ENCODE data around the gene PRSS33. TPM values are rescaled to one million over a fixed set of nuclear protein-coding genes. Genes with fewer than 3 reads are reported as not detected.

Gene PRSS33
- polyA plus RNA-seq, 1 experiment, result not detected

DNA sequence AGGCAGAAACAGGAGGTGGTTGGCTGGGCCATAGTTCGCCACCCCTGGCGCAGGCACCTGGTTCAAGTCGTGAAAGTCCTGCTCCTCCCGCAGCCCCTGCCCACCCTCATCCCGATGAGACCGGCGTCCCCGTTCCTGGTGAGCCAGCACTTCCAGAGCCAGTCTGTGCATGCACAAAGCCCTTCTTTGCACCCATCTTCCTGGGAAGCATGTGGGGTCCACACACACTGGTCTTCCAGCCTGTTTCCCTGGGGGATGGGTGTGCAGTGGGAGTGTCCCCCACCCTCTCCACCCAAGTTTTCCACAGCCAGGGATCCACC is 41.1 kb upstream of the PRSS33 start:
- H3K4me3 ChIP-seq (ENCODE audit: low read depth, low read length), result no peak overlapping the region
- DNase-seq (ENCODE audit: low read depth, low spot score), result no peak
- H3K27me3 ChIP-seq (ENCODE audit: control insufficient read depth, insufficient read depth, low read length), result peaks cover 21% of the 10 kb centered on the region
- no peaks in the 10 kb centered on the region; the same call in 1 of the 2 replicates for H3K9me3 ChIP-seq (ENCODE audit: control insufficient read depth, insufficient read depth, low read length)
- TF ChIP-seq, protein P1, sequence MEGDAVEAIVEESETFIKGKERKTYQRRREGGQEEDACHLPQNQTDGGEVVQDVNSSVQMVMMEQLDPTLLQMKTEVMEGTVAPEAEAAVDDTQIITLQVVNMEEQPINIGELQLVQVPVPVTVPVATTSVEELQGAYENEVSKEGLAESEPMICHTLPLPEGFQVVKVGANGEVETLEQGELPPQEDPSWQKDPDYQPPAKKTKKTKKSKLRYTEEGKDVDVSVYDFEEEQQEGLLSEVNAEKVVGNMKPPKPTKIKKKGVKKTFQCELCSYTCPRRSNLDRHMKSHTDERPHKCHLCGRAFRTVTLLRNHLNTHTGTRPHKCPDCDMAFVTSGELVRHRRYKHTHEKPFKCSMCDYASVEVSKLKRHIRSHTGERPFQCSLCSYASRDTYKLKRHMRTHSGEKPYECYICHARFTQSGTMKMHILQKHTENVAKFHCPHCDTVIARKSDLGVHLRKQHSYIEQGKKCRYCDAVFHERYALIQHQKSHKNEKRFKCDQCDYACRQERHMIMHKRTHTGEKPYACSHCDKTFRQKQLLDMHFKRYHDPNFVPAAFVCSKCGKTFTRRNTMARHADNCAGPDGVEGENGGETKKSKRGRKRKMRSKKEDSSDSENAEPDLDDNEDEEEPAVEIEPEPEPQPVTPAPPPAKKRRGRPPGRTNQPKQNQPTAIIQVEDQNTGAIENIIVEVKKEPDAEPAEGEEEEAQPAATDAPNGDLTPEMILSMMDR (IDR thresholded peaks at IDR 0.05; ENCODE audit: low read depth, low read length), result no peak
- CTCF ChIA-PET, result no interaction called here
- POLR2A ChIA-PET, result no interaction called here
- H3K27ac ChIP-seq (ENCODE audit: low read depth, low read length), result no peak overlapping the region

DNA sequence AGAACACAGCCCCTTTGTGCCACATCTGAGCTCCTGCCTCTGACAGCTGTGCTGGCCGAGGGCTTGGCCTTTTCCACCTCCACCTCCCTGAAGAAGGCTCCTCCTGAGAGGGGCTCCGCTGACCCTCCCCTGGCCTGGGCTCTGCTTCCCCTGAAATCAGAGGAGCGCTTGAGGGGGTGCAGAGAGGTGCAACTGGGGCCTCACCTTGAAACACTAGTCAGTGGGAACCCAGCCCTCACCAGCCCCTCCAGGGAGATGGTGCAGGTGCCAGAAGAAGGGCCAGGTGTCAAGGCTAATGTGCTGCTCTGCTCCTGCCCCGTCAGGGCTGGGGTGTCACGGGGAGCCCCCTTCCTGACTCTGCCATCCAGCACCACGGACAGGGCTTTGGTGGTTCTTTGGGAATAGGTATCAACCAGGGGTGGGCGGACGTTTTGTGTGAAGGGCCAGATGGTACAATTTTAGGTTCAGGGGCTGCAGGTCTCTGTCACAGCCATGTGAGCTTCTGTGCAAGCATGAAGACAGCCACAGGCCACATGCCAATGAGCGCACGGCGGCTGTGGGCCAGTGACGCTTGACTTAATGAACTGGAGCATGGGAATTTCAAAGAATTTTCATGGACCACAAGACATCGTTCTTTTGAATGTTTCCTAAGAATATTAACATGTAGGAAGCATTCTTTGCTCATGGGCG is 40.6 kb upstream of the PRSS33 start:
- peaks cover 21% of the 10 kb centered on the region for H3K27me3 ChIP-seq (ENCODE audit: control insufficient read depth, insufficient read depth, low read length)
- TF ChIP-seq, protein P1 (IDR thresholded peaks at IDR 0.05; ENCODE audit: low read depth, low read length), result no peak
- H3K27ac ChIP-seq (ENCODE audit: low read depth, low read length), result no peak overlapping the region
- CTCF ChIA-PET, result no interaction called here
- no peak for DNase-seq (ENCODE audit: low read depth, low spot score)
- no peak overlapping the region for H3K4me3 ChIP-seq (ENCODE audit: low read depth, low read length)
- POLR2A ChIA-PET, result no interaction called here
- no peaks in the 10 kb centered on the region; the same call in 1 of the 2 replicates for H3K9me3 ChIP-seq (ENCODE audit: control insufficient read depth, insufficient read depth, low read length)

DNA sequence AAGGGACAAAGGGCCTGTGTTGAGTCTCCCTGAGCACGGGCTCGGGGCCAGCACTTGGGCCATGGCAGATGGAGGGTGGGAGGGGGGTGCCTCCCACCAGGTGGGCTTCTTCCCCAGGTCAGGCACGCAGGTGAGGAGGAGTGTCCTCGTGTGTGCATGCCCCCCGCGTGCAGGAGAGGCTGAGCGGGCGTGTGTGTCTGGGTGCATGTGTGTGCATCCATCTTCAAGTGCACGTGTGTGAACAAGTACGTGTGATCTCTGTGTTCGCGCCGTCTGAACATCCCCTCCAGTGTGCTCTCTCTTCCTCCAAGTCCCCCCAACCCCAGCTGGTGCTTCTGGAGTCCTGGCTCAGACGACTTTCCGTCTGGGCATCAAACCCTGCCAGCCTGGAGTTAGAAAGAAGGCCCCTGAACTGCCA is 40.0 kb upstream of the PRSS33 start:
- CTCF ChIA-PET, result no interaction called here
- H3K9me3 ChIP-seq (ENCODE audit: control insufficient read depth, insufficient read depth, low read length), result no peaks in the 10 kb centered on the region; the same call in 1 of the 2 replicates
- H3K27me3 ChIP-seq (ENCODE audit: control insufficient read depth, insufficient read depth, low read length), result peaks cover 26% of the 10 kb centered on the region
- POLR2A ChIA-PET, result no interaction called here
- no peak overlapping the region for H3K27ac ChIP-seq (ENCODE audit: low read depth, low read length)
- H3K4me3 ChIP-seq (ENCODE audit: low read depth, low read length), result no peak overlapping the region
- TF ChIP-seq, protein P1 (IDR thresholded peaks at IDR 0.05; ENCODE audit: low read depth, low read length), result no peak
- no peak for DNase-seq (ENCODE audit: low read depth, low spot score)

DNA sequence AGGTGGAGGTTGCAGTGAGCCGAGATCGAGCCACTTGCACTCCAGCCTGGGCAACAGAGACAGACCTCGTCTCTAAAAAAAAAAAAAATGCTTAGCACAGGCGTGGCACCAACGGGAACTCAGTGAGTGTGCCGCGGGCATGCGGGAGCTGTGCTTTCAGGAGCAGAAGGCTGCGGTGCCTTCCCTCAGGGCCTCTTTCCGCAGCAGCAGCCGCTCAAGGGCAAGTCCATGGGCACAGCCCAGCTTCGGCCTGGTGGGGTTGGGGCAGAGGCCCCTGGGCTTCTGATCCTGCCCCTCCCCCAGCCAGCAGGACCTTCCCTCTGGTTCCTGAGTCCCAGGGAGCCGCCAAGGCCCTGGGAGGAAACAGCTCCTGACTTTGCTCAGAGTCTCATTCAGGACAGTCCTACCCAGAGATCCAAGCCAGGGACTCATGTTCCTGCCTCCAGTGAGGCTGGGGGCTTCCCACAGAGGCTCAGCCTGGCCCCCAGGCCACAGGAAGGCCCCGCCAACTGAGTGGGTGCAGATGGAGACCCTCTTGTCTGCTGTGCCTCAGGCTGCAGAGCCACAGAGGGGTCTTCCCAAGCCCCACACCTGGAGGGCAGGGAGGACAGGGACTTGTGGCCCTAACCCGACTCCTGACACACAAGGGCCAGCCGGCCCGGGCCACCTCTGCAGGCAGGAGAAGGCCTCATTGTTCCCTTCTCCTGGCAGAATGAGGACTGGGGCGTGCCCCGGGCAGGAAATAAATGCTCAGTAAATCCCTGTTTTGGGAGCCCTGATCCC is 39.4 kb upstream of the PRSS33 start:
- TF ChIP-seq, protein P1 (IDR thresholded peaks at IDR 0.05; ENCODE audit: low read depth, low read length), result no peak
- Histone ChIP-seq H3K27ac (ENCODE audit: low read depth, low read length) (no peak overlapping the region), H3K9me3 (ENCODE audit: control insufficient read depth, insufficient read depth, low read length) (no peaks in the 10 kb centered on the region; the same call in 1 of the 2 replicates), H3K27me3 (ENCODE audit: control insufficient read depth, insufficient read depth, low read length) (peaks cover 31% of the 10 kb centered on the region), H3K4me3 (ENCODE audit: low read depth, low read length) (no peak overlapping the region)
- CTCF ChIA-PET, result interaction anchor here (1.0 kb wide), 1 partner anchor 12 kb away, joined by 5 read pairs; no protein-coding TSS in a partner anchor
- DNase-seq (ENCODE audit: low read depth, low spot score), result no peak
- POLR2A ChIA-PET, result no interaction called here

DNA sequence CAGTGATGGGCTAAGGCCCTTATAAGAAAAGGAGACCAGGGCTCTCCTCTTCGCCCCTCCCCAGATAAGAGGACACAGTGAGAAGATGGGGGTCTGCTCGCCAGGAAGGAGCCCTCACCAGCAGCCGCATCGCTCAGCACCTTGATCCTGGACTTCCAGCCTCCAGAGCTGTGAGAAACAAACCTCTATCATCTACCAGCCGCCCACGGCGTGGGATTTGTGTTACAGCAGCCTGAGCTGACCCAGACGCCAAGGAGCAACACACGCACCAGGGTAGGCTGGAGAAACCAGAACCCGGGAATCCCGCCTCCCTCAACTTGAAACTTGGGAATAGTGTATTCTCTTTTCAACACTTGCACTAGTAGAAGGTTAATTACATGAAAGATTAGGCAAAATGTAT is 38.5 kb upstream of the PRSS33 start:
- CTCF ChIA-PET, result interaction anchor here (1.0 kb wide), 1 partner anchor 13 kb away, joined by 5 read pairs; no protein-coding TSS in a partner anchor
- Histone ChIP-seq H3K27me3 (ENCODE audit: control insufficient read depth, insufficient read depth, low read length) (peaks cover 35% of the 10 kb centered on the region), H3K4me3 (ENCODE audit: low read depth, low read length) (no peak overlapping the region), H3K9me3 (ENCODE audit: control insufficient read depth, insufficient read depth, low read length) (no peaks in the 10 kb centered on the region; the same call in 1 of the 2 replicates), H3K27ac (ENCODE audit: low read depth, low read length) (no peak overlapping the region)
- TF ChIP-seq, protein P1 (IDR thresholded peaks at IDR 0.05; ENCODE audit: low read depth, low read length), result no peak
- no peak for DNase-seq (ENCODE audit: low read depth, low spot score)
- POLR2A ChIA-PET, result no interaction called here
